ENCODE data around the gene SIRT2.

The SIRT2 gene

GRCh38 chr19:38880882-38881609 lies 18.4 kb downstream of the SIRT2 start:
- TF ChIP-seq CTCF (IDR thresholded peaks at IDR 0.05), result no peak
- Histone ChIP-seq H3K27ac (no peak overlapping the region), H3K4me1 (no peaks in the 10 kb centered on the region), H3K4me3 (no peak overlapping the region), H3K27me3 (no peaks in the 10 kb centered on the region), H3K9me3 (no peaks in the 10 kb centered on the region), H3K36me3 (peaks cover 27 to 63% (median 45%) of the 10 kb centered on the region in 3 donors)
- DNase-seq, result no peak
- intact Hi-C loops (cut with DNase I; ENCODE audit: low total_unique reads), result loop anchor here (10.0 kb wide), 1 partner anchor 366 kb away; no protein-coding TSS in a partner anchor

- Histone ChIP-seq H3K36me3 (peaks cover 27 to 63% (median 45%) of the 10 kb centered on the region in 3 donors), H3K4me3 (no peak overlapping the region), H3K27me3 (no peaks in the 10 kb centered on the region), H3K4me1 (no peaks in the 10 kb centered on the region), H3K27ac (no peak overlapping the region), H3K9me3 (no peaks in the 10 kb centered on the region)
- DNase-seq, result no peak
- intact Hi-C loops (cut with DNase I; ENCODE audit: low total_unique reads), result loop anchor here (10.0 kb wide), 1 partner anchor 365 kb away; no protein-coding TSS in a partner anchor
- no peak for TF ChIP-seq CTCF (IDR thresholded peaks at IDR 0.05)
Measured at GRCh38 chr19:38880076-38880881, 19.1 kb downstream of the SIRT2 start.

- Histone ChIP-seq H3K36me3 (peaks cover 27 to 55% (median 45%) of the 10 kb centered on the region in 3 donors), H3K9me3 (no peaks in the 10 kb centered on the region), H3K4me1 (no peaks in the 10 kb centered on the region), H3K27ac (no peak overlapping the region), H3K4me3 (no peak overlapping the region), H3K27me3 (no peaks in the 10 kb centered on the region)
- no peak for DNase-seq
- intact Hi-C loops (cut with DNase I; ENCODE audit: low total_unique reads), result loop anchor here (10.0 kb wide), 1 partner anchor 115 kb away; no protein-coding TSS in a partner anchor
- no peak for TF ChIP-seq CTCF (IDR thresholded peaks at IDR 0.05)
Measured at GRCh38 chr19:38879400-38879751, 20.0 kb downstream of the SIRT2 start.

GRCh38 chr19:38878575-38879399 lies 20.6 kb downstream of the SIRT2 start:
- Histone ChIP-seq H3K9me3 (no peaks in the 10 kb centered on the region), H3K36me3 (peaks cover 27 to 53% (median 45%) of the 10 kb centered on the region in 3 donors), H3K4me1 (no peaks in the 10 kb centered on the region), H3K4me3 (no peak overlapping the region), H3K27me3 (no peaks in the 10 kb centered on the region), H3K27ac (no peak overlapping the region)
- DNase-seq, result no peak
- TF ChIP-seq CTCF (IDR thresholded peaks at IDR 0.05), result no peak
- intact Hi-C loops (cut with DNase I; ENCODE audit: low total_unique reads), result loop anchor here (10.0 kb wide), 1 partner anchor 114 kb away; no protein-coding TSS in a partner anchor

Data from tibial artery (tissue), 4 donors.